HepG2 (cell line): ENCODE data around the gene INSIG1. TPM values are rescaled to one million over a fixed set of nuclear protein-coding genes. Genes with fewer than 3 reads are reported as not detected.

Experiments
- ATAC-seq: fragments of 200-7000 bp; cut with Tn5 transposase; 3 replicates; pipeline ENCODE4 v1.9.1; 2020; ENCODE audit warnings: mild to moderate bottlenecking, moderate library complexity
- BruUV-seq: library from RNA; stranded (reverse); fragments of 400-500 nt; replicated peaks from 2 replicates; lab custom pipeline; 2021; lab: Mats Ljungman, UMichigan
- CTCF ChIA-PET: fragments of 300-600 bp; formaldehyde crosslinking; extraction: SDS; loops from one replicate; lab custom pipeline; 2021; ENCODE audit warnings: low total read pairs, inconsistent platforms, low intra/inter-chr PET ratio; lab: Yijun Ruan, JAX
- POLR2A ChIA-PET: fragments of 350-600 bp; sonication (Branson Sonifier 250); formaldehyde crosslinking; loops from one replicate; lab custom pipeline; 2020; ENCODE audit warnings: antibody characterized with exemption, inconsistent platforms; lab: Yijun Ruan, JAX
- DNase-seq: peaks from one replicate; pipeline ENCODE4 v3.0.0-alpha.2; 2015; ENCODE audit warnings: low spot score
- FAIRE-seq: peaks from 3 replicates; lab custom pipeline; 2011; peaks lifted over from hg19 to GRCh38; lab: Jason Lieb, UNC
- H2AFZ ChIP-seq: one replicate; pipeline ENCODE4 v1.6.1; 2011; ENCODE audit warnings: low read length, inconsistent platforms
- H3K27ac ChIP-seq: fragments of 300-600 bp; 3 replicates; pipeline ENCODE4 v1.8.0; 2011; ENCODE audit warnings: mixed run types, mild to moderate bottlenecking, mixed read lengths, low read length, inconsistent platforms; ENCODE audit not compliant: insufficient read depth; ENCODE audit errors: extremely low read length
- H3K27me3 ChIP-seq, 2 experiments: fragments of 200-600 bp in 1 of 2; 2 replicates in 1 of 2; 3 replicates in 1 of 2; pipeline versions ENCODE4 v1.6.0 to v1.8.0; 2011; ENCODE audit warnings: low read length in 2 of 2, mild to moderate bottlenecking in 2 of 2, moderate library complexity in 2 of 2, inconsistent platforms in 1 of 2; ENCODE audit not compliant: insufficient read depth in 2 of 2, control insufficient read depth in 1 of 2
- H3K36me3 ChIP-seq, 2 experiments: fragments of 200-600 bp in 1 of 2; replicated peaks in 1 of 2; 2 replicates in 1 of 2; 3 replicates in 1 of 2; pipeline versions ENCODE4 v1.5.1 to v1.8.0; 2011; ENCODE audit warnings: low read length in 2 of 2, inconsistent platforms in 1 of 2; ENCODE audit not compliant: insufficient read depth in 2 of 2, control insufficient read depth in 1 of 2
- H3K4me1 ChIP-seq: 2 replicates; pipeline ENCODE4 v1.5.1; 2012; ENCODE audit warnings: low read length, inconsistent platforms; ENCODE audit not compliant: insufficient read depth
- H3K4me2 ChIP-seq: 2 replicates; pipeline ENCODE4 v1.6.0; 2011; ENCODE audit warnings: low read depth, low read length, inconsistent platforms
- H3K4me3 ChIP-seq, 3 experiments: fragments of 200-600 bp in 1 of 3; sonication (generic), shearing (Covaris generic) in 1 of 3; replicated peaks in 1 of 3; 2 replicates each; pipeline ENCODE4 v1.5.1; 2011 to 2016; ENCODE audit warnings: low read length in 3 of 3, inconsistent platforms in 2 of 3, low read depth in 2 of 3, mild to moderate bottlenecking in 2 of 3, control low read depth in 1 of 3, mixed read lengths in 1 of 3; ENCODE audit not compliant: insufficient read depth in 1 of 3
- H3K79me2 ChIP-seq: one replicate; pipeline ENCODE4 v1.6.1; 2011; ENCODE audit warnings: low read length, inconsistent platforms; ENCODE audit not compliant: insufficient read depth
- H3K9ac ChIP-seq: 2 replicates; pipeline ENCODE4 v1.6.0; 2011; ENCODE audit warnings: mild to moderate bottlenecking, low read depth, low read length, inconsistent platforms; ENCODE audit not compliant: insufficient read depth
- H3K9me3 ChIP-seq: 2 replicates; pipeline ENCODE4 v1.5.1; 2012; ENCODE audit warnings: mild to moderate bottlenecking, low read length
- H4K20me1 ChIP-seq: 2 replicates; pipeline ENCODE4 v1.6.0; 2011; ENCODE audit warnings: inconsistent platforms, mild to moderate bottlenecking, low read length, moderate library complexity; ENCODE audit not compliant: insufficient read depth
- GTF3A ChIP-seq: sonication (generic); formaldehyde crosslinking; conservative IDR thresholded peaks from 2 replicates; pipeline ENCODE4 v1.4.0; 2020; ENCODE audit warnings: mild to moderate bottlenecking, missing genetic modification reagents
- HIVEP1 ChIP-seq: sonication (generic); formaldehyde crosslinking; IDR thresholded peaks from 2 replicates; pipeline ENCODE4 v1.4.0; 2020; ENCODE audit warnings: mild to moderate bottlenecking, missing genetic modification reagents
- HMG20A ChIP-seq: IDR thresholded peaks from 2 replicates; pipeline ENCODE4 v1.6.1; 2016; ENCODE audit warnings: borderline replicate concordance
- IKZF4 ChIP-seq: sonication (generic); formaldehyde crosslinking; IDR thresholded peaks from 2 replicates; pipeline ENCODE4 v1.5.1; 2020; ENCODE audit warnings: borderline replicate concordance, mild to moderate bottlenecking, low read depth, missing genetic modification reagents; ENCODE audit errors: not compliant biosample characterization
- KMT2B ChIP-seq: IDR thresholded peaks from 2 replicates; pipeline ENCODE4 v1.6.1; 2016; ENCODE audit warnings: missing genetic modification reagents, missing compliant biosample characterization
- NFE2 ChIP-seq: sonication (generic); formaldehyde crosslinking; IDR thresholded peaks from 2 replicates; pipeline ENCODE4 v1.4.0; 2020; ENCODE audit warnings: missing genetic modification reagents
- SRSF1 ChIP-seq: fragments of 200-400 bp; formaldehyde crosslinking; optimal IDR thresholded peaks from 2 replicates; pipeline ENCODE3; 2017; ENCODE audit warnings: mild to moderate bottlenecking, low read depth, low read length, moderate library complexity
- ZNF263 ChIP-seq: sonication (generic); formaldehyde crosslinking; IDR thresholded peaks from 2 replicates; pipeline ENCODE4 v1.4.0; 2020; ENCODE audit warnings: missing genetic modification reagents
- ZNF274 ChIP-seq: sonication (generic); formaldehyde crosslinking; IDR thresholded peaks from 2 replicates; pipeline ENCODE4 v1.5.1; 2020; ENCODE audit warnings: mild to moderate bottlenecking, missing genetic modification reagents
- ZNF317 ChIP-seq: sonication (generic); formaldehyde crosslinking; IDR thresholded peaks from 2 replicates; pipeline ENCODE4 v1.5.0; 2020; ENCODE audit warnings: mild to moderate bottlenecking, missing genetic modification reagents
- ZNF740 ChIP-seq: sonication (generic); formaldehyde crosslinking; IDR thresholded peaks from 2 replicates; pipeline ENCODE4 v1.4.0; 2020; ENCODE audit warnings: missing genetic modification reagents
- ZSCAN22 ChIP-seq: sonication (generic); formaldehyde crosslinking; IDR thresholded peaks from 2 replicates; pipeline ENCODE4 v1.4.0; 2020; ENCODE audit warnings: mild to moderate bottlenecking, missing genetic modification reagents
- WGBS: methylation state at CpG from one replicate; pipeline ENCODE4 v1.1.6; 2017; ENCODE audit warnings: low lambda C conversion rate; 5-methylcytosine and 5-hydroxymethylcytosine counted together
- in situ Hi-C: cut with HindIII; loops from 2 replicates; pipeline ENCODE4 v1.10.0; 2017; ENCODE audit warnings: low pct_unique_long_range_greater_than_20kb; ENCODE audit not compliant: extremely low pct_ligation_motif_present
- intact Hi-C: fragments of 100-400 bp; cut with micrococcal nuclease; formaldehyde crosslinking; loops from one replicate; pipeline ENCODE4 v1.10.0; 2022; ENCODE audit not compliant: unreplicated experiment
- polyA plus RNA-seq, 8 experiments: library from polyadenylated mRNA; depleted of rRNA in 3 of 8; stranded (reverse) in 7 of 8; unstranded in 1 of 8; fragments of >200 nt; fragmentation: Illumina TruSeq in 4 of 8; extraction: Trizol in 4 of 8; gene quantifications; 2 replicates each; pipeline versions ENCODE4 v1.2.1 to v1.2.3, GENCODE V29; 2011 to 2016; ENCODE audit warnings: low read depth in 4 of 8, missing spikeins in 1 of 8, mixed read lengths in 1 of 8; ENCODE audit not compliant: insufficient read depth in 1 of 8
- total RNA-seq, 5 experiments: library from RNA; depleted of rRNA; stranded (reverse); fragments of >200 nt; fragmentation: Illumina TruSeq; extraction: Trizol; gene quantifications; 2 replicates each; pipeline ENCODE4 v1.2.3, GENCODE V29; 2016; ENCODE audit warnings: low read depth in 1 of 5

The INSIG1 gene
- total and polyA plus RNA-seq, 2 of the 13 experiments (the other 11 are each of a cell fraction or from before 2014, with no cell fraction given) = 0.07 to 0.11 TPM

DNA sequence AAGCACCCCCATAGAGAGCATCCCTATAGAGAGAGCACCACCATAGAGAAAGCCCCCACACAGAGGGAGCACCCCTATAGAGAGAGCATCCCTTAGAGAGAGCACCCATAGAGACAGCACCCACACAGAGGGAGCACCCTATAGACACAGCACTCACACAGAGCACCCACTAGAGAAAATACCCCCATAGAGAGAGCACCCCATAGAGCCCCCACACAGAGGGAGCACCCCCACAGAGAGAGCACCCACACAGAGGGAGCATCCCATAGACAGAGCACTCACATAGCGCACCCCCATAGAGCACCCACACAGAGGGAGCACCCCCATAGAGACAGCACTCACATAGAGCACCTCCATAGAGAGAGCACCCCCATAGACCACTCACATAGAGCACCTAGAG is 48.6 kb downstream of the INSIG1 start:
- H3K27me3 ChIP-seq = peaks cover 0 to 10% of the 10 kb centered on the region in 2 experiments; a peak in 2 of 5 replicates
- no peaks in the 10 kb centered on the region for H3K9me3 ChIP-seq
- H3K4me3 ChIP-seq = no peak overlapping the region
- no peaks in the 10 kb centered on the region for H3K36me3 ChIP-seq
- no peak overlapping the region for H2AFZ ChIP-seq
- no peaks in the 10 kb centered on the region for H4K20me1 ChIP-seq
- peaks cover 7% of the 10 kb centered on the region; the same call in 1 of the 2 replicates for H3K4me1 ChIP-seq
- TF ChIP-seq KMT2B (CRISPR knock-in tag) = no peak
- no peak for TF ChIP-seq NFE2 (CRISPR knock-in tag)
- TF ChIP-seq HMG20A (CRISPR knock-in tag) = no peak
- TF ChIP-seq SRSF1 = no peak
- no peak for TF ChIP-seq ZNF274 (CRISPR knock-in tag)
- TF ChIP-seq ZNF317 (CRISPR knock-in tag) = no peak
- no peak for TF ChIP-seq HIVEP1
- no peak for TF ChIP-seq ZSCAN22 (CRISPR knock-in tag)
- TF ChIP-seq GTF3A (CRISPR knock-in tag) = no peak
- DNase-seq = no peak
- ChIA-PET POLR2A (no interaction called here), CTCF (no interaction called here)
- intact Hi-C loops = loop anchor here (5.0 kb wide), 1 partner anchor 434 kb away; no protein-coding TSS in a partner anchor
- FAIRE-seq = no peak
- no peak overlapping the region for H3K9ac ChIP-seq
- no peak for ATAC-seq
- H3K27ac ChIP-seq = no peak overlapping the region
- H3K79me2 ChIP-seq = no peaks in the 10 kb centered on the region
- no TSS peak for BruUV-seq
- in situ Hi-C loops = no loop called here
- no peak overlapping the region for H3K4me2 ChIP-seq
- WGBS = no CpG with 5 or more reads among the region's 1 CpG

GRCh38 chr7:155348806-155349205 is 51.1 kb downstream of the INSIG1 start:
- H3K9me3 ChIP-seq = no peaks in the 10 kb centered on the region
- intact Hi-C loops = loop anchor here (5.0 kb wide), 1 partner anchor 437 kb away; no protein-coding TSS in a partner anchor
- H3K36me3 ChIP-seq = no peaks in the 10 kb centered on the region
- H4K20me1 ChIP-seq = no peaks in the 10 kb centered on the region
- H3K4me1 ChIP-seq = peaks cover 7% of the 10 kb centered on the region; the same call in 1 of the 2 replicates
- no peak overlapping the region for H3K27ac ChIP-seq
- CTCF ChIA-PET = no interaction called here
- WGBS = no CpG with 5 or more reads among the region's 2 CpGs
- TF ChIP-seq IKZF4 (CRISPR knock-in tag) (no peak), ZNF263 (CRISPR knock-in tag) (peak; percentile 60), ZNF740 (CRISPR knock-in tag) (no peak)
- TF ChIP-seq, all 625 proteins: peak for 1
- ATAC-seq = no peak
- peaks cover 0 to 15% of the 10 kb centered on the region in 2 experiments; a peak in 3 of 5 replicates for H3K27me3 ChIP-seq
- no peak for FAIRE-seq
- no peaks in the 10 kb centered on the region for H3K79me2 ChIP-seq
- no peak overlapping the region for H3K4me2 ChIP-seq
- H2AFZ ChIP-seq = no peak overlapping the region
- H3K4me3 ChIP-seq = no peak overlapping the region
- POLR2A ChIA-PET = no interaction called here
- DNase-seq = no peak
- in situ Hi-C loops = no loop called here
- no TSS peak for BruUV-seq
- no peak overlapping the region for H3K9ac ChIP-seq
